ENCODE measurements around the gene ARMC3. TPM values are rescaled to one million over a fixed set of nuclear protein-coding genes. Genes with fewer than 3 reads are reported as not detected.

The ARMC3 gene
- total RNA-seq, 4 donors from 2014 or later = not detected

DNA sequence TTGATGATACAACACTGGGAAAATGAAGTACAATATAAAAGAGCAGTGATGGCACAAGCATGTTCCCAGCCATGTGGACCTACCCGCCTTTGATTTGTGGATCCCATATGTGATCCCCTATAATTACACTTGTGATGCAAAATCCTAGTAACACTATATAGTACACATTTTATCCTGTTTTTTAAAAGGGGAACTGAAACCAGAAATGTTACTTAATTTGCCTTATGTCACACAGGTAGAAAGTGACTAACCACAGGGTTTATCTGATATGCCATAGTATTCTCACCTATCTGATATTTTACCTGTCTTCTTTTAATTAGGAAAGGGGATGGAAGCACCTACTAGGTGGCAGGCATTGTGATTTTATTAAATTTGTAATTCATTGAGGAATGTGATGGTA, 35.0 kb downstream of the ARMC3 start:
- 75 to 85% methylated on average over 1 of the region's 1 CpG for WGBS, 2 donors
- DNase-seq (ENCODE audit: low spot score in 2 of 2) = no peak
- intact Hi-C loops (cut with DNase I; ENCODE audit: low total_unique reads) = no loop called here
- no peak overlapping the region for H3K4me3 ChIP-seq (ENCODE audit: low read depth, poor library complexity, severe bottlenecking)
- TF ChIP-seq, protein P1, sequence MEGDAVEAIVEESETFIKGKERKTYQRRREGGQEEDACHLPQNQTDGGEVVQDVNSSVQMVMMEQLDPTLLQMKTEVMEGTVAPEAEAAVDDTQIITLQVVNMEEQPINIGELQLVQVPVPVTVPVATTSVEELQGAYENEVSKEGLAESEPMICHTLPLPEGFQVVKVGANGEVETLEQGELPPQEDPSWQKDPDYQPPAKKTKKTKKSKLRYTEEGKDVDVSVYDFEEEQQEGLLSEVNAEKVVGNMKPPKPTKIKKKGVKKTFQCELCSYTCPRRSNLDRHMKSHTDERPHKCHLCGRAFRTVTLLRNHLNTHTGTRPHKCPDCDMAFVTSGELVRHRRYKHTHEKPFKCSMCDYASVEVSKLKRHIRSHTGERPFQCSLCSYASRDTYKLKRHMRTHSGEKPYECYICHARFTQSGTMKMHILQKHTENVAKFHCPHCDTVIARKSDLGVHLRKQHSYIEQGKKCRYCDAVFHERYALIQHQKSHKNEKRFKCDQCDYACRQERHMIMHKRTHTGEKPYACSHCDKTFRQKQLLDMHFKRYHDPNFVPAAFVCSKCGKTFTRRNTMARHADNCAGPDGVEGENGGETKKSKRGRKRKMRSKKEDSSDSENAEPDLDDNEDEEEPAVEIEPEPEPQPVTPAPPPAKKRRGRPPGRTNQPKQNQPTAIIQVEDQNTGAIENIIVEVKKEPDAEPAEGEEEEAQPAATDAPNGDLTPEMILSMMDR (IDR thresholded peaks at IDR 0.05) = no peak
- no peak for TF ChIP-seq POLR2A (IDR thresholded peaks at IDR 0.05)

DNA sequence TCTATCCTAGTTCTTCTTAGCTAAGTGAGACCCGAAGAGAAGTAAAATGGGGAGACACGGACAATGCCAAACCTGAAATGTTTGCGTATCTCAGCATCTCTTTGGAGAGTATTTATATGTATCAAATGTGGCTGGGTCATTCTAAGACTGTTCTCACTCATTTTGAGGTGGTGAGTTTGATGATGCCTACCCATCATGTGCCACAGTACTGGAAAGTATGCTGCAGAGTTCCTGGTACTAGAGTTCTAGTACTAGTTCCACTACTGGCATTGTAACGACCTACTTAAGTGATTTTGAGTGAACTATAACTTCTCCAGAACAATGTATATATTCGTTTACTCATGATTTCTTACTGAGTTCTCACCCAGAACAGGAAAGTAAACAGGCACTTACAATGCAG, 41.9 kb downstream of the ARMC3 start:
- DNase-seq (ENCODE audit: low spot score in 2 of 2) = no peak
- no peak for TF ChIP-seq POLR2A (IDR thresholded peaks at IDR 0.05)
- TF ChIP-seq, protein P1 (IDR thresholded peaks at IDR 0.05) = no peak
- 84 to 87% methylated on average over 5 of the region's 5 CpGs for WGBS, 2 donors
- H3K4me3 ChIP-seq (ENCODE audit: low read depth, poor library complexity, severe bottlenecking) = no peak overlapping the region
- intact Hi-C loops (cut with DNase I; ENCODE audit: low total_unique reads) = no loop called here

DNA sequence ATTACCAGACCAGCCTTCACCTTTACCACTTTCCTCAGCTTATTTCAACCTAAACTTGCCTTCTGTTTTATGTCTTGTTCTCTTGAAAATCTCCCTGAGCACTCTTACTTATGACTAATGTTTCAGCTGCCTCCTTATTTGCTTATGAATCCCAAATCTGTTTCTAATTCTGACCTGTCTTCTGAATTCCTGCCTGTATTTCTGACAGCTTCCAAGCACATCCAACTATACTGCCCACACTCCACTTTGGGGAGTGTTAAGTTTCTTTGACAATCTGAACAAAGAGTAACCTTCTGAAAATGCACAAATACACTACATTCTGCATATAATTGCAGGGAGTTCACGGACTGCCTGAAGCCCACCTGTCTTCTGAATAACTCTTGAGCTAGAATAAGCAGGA, 48.7 kb downstream of the ARMC3 start:
- 90 to 100% methylated on average over 1 of the region's 1 CpG for WGBS, 2 donors
- no peak for TF ChIP-seq POLR2A (IDR thresholded peaks at IDR 0.05)
- intact Hi-C loops (cut with DNase I; ENCODE audit: low total_unique reads) = no loop called here
- no peak for DNase-seq (ENCODE audit: low spot score in 2 of 2)
- H3K4me3 ChIP-seq (ENCODE audit: low read depth, poor library complexity, severe bottlenecking) = no peak overlapping the region

DNA sequence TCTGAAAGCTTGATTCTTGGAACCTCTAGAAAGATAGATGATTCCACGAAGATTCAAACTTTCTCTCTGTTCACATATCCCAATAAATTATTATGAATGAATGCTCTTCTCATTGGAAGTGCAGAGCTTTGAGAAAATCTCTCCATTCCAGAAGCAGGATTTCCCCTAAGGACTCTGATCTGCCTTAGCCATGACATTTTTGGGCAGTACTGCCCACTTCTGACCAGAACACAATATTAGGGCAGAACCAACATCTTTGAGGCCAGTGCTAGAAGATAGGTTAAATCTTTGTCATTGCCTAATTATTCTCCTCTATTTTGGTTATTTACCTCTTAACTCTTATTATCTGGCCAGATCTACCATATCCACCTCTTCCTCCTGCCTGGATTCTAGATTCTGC, 49.9 kb downstream of the ARMC3 start:
- TF ChIP-seq, protein P1 (IDR thresholded peaks at IDR 0.05) = no peak
- no peak for TF ChIP-seq POLR2A (IDR thresholded peaks at IDR 0.05)
- WGBS, 2 donors = 94 to 95% methylated on average over 1 of the region's 1 CpG
- intact Hi-C loops (cut with DNase I; ENCODE audit: low total_unique reads) = no loop called here
- H3K4me3 ChIP-seq (ENCODE audit: low read depth, poor library complexity, severe bottlenecking) = no peak overlapping the region
- DNase-seq (ENCODE audit: low spot score in 2 of 2) = no peak

DNA sequence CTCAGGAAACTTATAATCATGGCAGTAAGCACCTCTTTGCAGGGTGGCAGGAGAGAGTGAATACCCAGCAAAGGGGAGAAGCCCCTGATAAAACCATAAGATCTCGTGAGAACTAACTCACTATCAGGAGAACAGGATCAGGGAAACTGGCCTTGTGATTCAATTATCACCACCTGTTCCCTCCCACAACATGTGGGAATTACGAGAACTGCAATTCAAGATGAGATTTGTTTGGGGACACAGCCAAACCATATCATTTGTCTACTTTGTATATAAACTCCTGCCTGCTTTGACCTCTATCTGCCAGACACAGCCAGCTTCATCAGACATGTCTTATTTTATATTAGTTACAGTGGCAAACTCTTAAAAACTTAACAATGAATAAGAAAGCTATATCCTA, 50.4 kb downstream of the ARMC3 start:
- H3K4me3 ChIP-seq (ENCODE audit: low read depth, poor library complexity, severe bottlenecking) = no peak overlapping the region
- intact Hi-C loops (cut with DNase I; ENCODE audit: low total_unique reads) = no loop called here
- TF ChIP-seq, protein P1 (IDR thresholded peaks at IDR 0.05) = no peak
- no peak for TF ChIP-seq POLR2A (IDR thresholded peaks at IDR 0.05)
- WGBS, 2 donors = 61 to 72% methylated on average over 2 of the region's 2 CpGs
- no peak for DNase-seq (ENCODE audit: low spot score in 2 of 2)

DNA sequence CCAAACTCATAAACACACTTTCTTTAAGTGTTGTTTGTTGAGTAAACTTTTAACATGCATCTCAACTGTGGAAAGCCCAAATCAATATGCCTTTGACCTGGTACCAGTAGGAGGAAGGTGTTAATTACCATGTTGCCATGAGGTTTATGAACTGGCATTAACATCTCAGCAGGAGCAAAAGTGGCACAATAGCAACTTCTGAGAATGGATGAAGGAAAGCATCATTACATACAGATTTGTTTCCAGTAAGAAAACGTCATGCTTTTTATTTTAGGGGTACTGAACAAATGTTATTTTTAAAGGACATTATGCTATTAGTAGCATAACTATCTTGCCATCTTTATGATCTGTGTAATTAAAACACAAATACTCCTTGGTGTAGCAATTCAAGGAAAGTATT, 51.1 kb downstream of the ARMC3 start:
- WGBS, 2 donors = 74% methylated on average over 1 of the region's 1 CpG
- TF ChIP-seq, protein P1 (IDR thresholded peaks at IDR 0.05) = no peak
- no peak for TF ChIP-seq POLR2A (IDR thresholded peaks at IDR 0.05)
- intact Hi-C loops (cut with DNase I; ENCODE audit: low total_unique reads) = no loop called here
- no peak overlapping the region for H3K4me3 ChIP-seq (ENCODE audit: low read depth, poor library complexity, severe bottlenecking)
- no peak for DNase-seq (ENCODE audit: low spot score in 2 of 2)

Data from lower leg skin (tissue), 4 donors.